ENCODE results near the gene CKMT2.

The CKMT2 gene

GRCh38 chr5:81239613-81240012 lies 6.5 kb downstream of the CKMT2 start:
- CTCF ChIA-PET: no interaction called here

DNA sequence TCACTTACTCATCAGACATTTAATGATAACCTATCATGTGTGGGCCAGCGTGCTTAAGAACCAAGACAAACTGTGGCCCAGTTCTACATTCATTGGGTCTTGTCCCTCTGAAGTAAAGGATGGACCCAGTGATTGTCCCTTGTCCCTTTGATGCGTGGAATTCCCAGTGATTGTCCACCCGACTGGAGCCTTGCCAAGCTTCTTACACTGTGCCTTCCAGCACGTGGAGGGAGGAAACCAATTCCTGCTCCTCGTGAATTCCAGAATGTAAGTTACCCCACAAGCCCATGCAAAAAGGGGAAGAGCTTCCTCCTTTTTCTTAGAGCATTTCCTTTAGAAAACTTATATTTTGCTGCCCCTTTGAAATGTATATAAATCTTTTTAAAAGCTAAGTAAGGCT lies 7.9 kb downstream of the CKMT2 start:
- DNase-seq (ENCODE audit: low read depth, low spot score): no peak
- no peak overlapping the region for H3K4me3 ChIP-seq (ENCODE audit: low read depth, low read length)
- POLR2A ChIA-PET: no interaction called here
- CTCF ChIA-PET: no interaction called here
- TF ChIP-seq CTCF (IDR thresholded peaks at IDR 0.05; ENCODE audit: insufficient read depth, low read length, missing control alignments): no peak

More at GRCh38 chr5:81239613-81240012, 6.5 kb downstream of the CKMT2 start:
- DNase-seq (ENCODE audit: low read depth, low spot score): no peak
- POLR2A ChIA-PET: no interaction called here
- TF ChIP-seq CTCF (IDR thresholded peaks at IDR 0.05; ENCODE audit: insufficient read depth, low read length, missing control alignments): no peak
- H3K4me3 ChIP-seq (ENCODE audit: low read depth, low read length): no peak overlapping the region

DNA sequence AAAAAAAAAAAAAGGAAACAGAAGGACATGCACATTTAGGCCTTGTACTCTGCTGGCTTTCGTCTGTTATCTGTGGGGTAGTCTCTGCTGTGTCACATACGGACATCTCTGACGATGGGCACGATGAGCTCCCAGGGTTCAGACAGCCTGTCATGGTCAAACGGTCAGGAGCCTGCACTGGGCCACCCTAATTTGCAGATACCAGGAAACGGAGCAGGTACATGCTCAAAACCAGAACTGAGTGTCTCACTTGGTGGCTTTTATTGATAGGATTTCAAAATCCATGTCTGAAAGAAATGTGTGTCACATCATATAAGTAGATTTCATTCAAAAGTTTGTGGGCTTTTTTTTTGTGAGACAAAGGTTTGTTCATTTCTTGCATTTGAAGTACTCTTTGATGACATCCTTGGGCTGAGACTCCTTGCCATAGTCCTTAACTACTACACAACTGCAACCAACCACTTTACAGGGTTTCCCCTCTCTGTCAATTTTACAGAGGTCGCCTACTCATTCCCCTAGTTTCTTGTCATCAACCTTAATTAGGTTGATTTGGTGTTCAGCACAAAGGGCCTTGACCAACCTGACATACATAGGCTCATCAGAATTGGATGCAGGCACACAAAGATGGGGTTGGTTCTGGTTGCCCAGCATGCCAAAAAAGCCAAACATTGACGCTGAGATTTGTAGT lies 9.0 kb downstream of the CKMT2 start:
- H3K4me3 ChIP-seq (ENCODE audit: low read depth, low read length): no peak overlapping the region
- ChIA-PET POLR2A (no interaction called here), CTCF (no interaction called here)
- TF ChIP-seq CTCF (IDR thresholded peaks at IDR 0.05; ENCODE audit: insufficient read depth, low read length, missing control alignments): no peak
- no peak for DNase-seq (ENCODE audit: low read depth, low spot score)

- ChIA-PET CTCF (no interaction called here), POLR2A (no interaction called here)
- DNase-seq (ENCODE audit: low read depth, low spot score): no peak
- no peak overlapping the region for H3K4me3 ChIP-seq (ENCODE audit: low read depth, low read length)
- no peak for TF ChIP-seq CTCF (IDR thresholded peaks at IDR 0.05; ENCODE audit: insufficient read depth, low read length, missing control alignments)
Observed at GRCh38 chr5:81242906-81243436, 9.8 kb downstream of the CKMT2 start.

- POLR2A ChIA-PET: no interaction called here
- CTCF ChIA-PET: interaction anchor here (1.0 kb wide), 1 partner anchor 572 kb away, joined by 3 read pairs; no protein-coding TSS in a partner anchor
Observed at GRCh38 chr5:81244451-81244850, 11.3 kb downstream of the CKMT2 start.

DNA sequence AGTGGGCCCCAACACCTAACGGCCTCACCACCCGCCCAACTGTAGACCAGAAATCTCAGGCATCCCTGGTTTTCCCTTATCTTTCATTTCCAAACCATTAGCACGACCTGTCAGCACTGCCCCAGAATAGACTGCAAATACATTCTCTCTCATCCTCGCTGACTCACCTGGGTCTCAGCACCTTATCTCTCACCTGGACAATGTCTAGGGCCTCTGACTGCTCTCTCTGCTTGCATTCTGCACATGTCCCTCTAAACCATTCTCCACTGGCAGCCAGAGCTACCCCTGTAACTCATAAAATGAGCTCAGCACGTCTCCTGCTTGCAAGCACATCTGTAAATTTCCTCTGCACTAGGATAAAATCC lies 12.7 kb downstream of the CKMT2 start:
- POLR2A ChIA-PET: no interaction called here
- CTCF ChIA-PET: interaction anchor here (2.3 kb wide), 1 partner anchor 54 kb away, joined by 7 read pairs; no protein-coding TSS in a partner anchor
- TF ChIP-seq CTCF (IDR thresholded peaks at IDR 0.05; ENCODE audit: insufficient read depth, low read length, missing control alignments): no peak

More at GRCh38 chr5:81244451-81244850, 11.3 kb downstream of the CKMT2 start:
- no peak for TF ChIP-seq CTCF (IDR thresholded peaks at IDR 0.05; ENCODE audit: insufficient read depth, low read length, missing control alignments)
- DNase-seq (ENCODE audit: low read depth, low spot score): no peak
- H3K4me3 ChIP-seq (ENCODE audit: low read depth, low read length): no peak overlapping the region

More for the DNA sequence above, 12.7 kb downstream of the CKMT2 start:
- DNase-seq (ENCODE audit: low read depth, low spot score): no peak
- H3K4me3 ChIP-seq (ENCODE audit: low read depth, low read length): no peak overlapping the region
